Head of caudate nucleus (tissue), 42 donors: ENCODE data around the gene TTLL10.

Experiments used
- DNase-seq, 42 donors: peaks; one replicate each; pipeline versions ENCODE4 v3.0.0 to v3.0.0-alpha.2; 2020 to 2021; ENCODE audit warnings: mixed read lengths in 7 of 42
- intact Hi-C: fragments of 100-400 bp; cut with DNase I; formaldehyde crosslinking; loops from one replicate; pipeline ENCODE4 v1.15.0; 2022

The TTLL10 gene

DNA sequence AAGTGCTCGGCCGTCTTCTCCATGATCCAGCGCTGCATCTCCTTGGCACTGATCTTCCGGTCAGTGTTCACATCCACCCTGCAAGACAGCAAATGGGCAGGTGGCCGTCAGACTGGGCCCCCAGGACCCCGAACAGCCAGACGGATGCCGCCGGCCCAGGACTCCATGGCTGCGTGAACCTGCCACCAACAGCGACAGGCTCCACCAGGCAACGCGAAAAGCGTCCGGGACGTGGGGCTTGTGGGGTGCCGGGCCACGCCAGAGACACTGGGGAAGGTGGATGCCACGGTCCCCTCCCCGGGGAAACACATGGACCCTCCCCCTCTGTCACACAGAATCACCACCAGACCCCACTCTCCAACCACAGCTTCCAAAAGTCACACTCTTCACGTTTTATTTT lies 50.2 kb downstream of the TTLL10 start:
- intact Hi-C loops: no loop called here
- DNase-seq: no peak

- no peak for DNase-seq
- intact Hi-C loops: no loop called here
Measured at GRCh38 chr1:1225238-1225845, 51.7 kb downstream of the TTLL10 start.

GRCh38 chr1:1225913-1226312 lies 52.2 kb downstream of the TTLL10 start:
- intact Hi-C loops: no loop called here
- no peak for DNase-seq

DNA sequence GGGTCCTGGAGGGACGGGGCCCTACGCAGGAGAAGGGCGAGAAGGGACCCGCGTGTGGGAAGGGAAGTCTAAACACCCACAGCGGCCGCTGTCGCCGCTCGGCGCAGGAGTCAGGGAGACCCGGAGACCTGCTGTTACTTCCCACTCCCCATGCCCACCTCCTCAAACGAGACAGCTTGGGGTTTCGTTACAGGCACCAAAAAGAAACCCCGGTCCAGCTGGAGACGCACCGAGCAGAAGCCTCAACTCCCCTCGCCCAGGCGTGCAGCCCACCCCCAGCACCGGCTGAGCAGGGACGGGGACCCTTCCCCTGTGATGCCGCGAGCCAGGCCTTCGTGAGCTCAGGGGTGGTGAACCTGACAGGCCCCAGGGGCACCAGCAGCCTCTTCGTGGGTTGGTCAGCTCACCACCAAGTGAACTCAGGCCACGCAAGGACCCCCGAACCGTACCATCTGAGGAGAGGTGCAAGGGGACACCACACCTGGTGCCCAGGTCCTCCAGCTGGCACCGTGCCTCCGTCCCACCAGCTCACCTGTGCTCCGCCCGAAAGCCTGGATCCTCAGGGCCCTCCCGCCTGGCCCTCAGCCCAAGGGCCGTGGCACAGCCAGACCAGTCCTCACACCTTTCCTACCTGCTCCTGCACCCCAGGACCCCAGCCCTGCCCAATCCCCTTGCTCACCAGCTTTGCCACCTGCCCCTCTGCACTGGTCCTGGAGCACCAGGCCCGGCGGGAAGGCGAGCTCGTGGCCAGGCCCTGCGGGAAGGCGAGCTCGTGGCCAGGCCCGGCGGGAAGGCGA lies 53.1 kb downstream of the TTLL10 start:
- DNase-seq: no peak
- intact Hi-C loops: no loop called here

GRCh38 chr1:1227386-1227785 lies 53.7 kb downstream of the TTLL10 start:
- DNase-seq: no peak
- intact Hi-C loops: no loop called here

- intact Hi-C loops: no loop called here
- DNase-seq: no peak
Measured at GRCh38 chr1:1228187-1228586, 54.5 kb downstream of the TTLL10 start.

GRCh38 chr1:1228596-1229321 lies 55.1 kb downstream of the TTLL10 start:
- intact Hi-C loops: no loop called here
- no peak for DNase-seq

- no peak for DNase-seq
- intact Hi-C loops: loop anchor here (5.0 kb wide), 2 partner anchors 43 to 112 kb away; partner anchors contain the start of genes C1orf159 and UBE2J2
Measured at GRCh38 chr1:1229770-1230169, 56.1 kb downstream of the TTLL10 start.

GRCh38 chr1:1230656-1231399 lies 57.1 kb downstream of the TTLL10 start:
- intact Hi-C loops: loop anchor here (5.0 kb wide), 2 partner anchors 41 to 114 kb away; partner anchors contain the start of genes C1orf159 and UBE2J2
- DNase-seq: peak in 2 of 42 donors; percentile 8 to 15

DNA sequence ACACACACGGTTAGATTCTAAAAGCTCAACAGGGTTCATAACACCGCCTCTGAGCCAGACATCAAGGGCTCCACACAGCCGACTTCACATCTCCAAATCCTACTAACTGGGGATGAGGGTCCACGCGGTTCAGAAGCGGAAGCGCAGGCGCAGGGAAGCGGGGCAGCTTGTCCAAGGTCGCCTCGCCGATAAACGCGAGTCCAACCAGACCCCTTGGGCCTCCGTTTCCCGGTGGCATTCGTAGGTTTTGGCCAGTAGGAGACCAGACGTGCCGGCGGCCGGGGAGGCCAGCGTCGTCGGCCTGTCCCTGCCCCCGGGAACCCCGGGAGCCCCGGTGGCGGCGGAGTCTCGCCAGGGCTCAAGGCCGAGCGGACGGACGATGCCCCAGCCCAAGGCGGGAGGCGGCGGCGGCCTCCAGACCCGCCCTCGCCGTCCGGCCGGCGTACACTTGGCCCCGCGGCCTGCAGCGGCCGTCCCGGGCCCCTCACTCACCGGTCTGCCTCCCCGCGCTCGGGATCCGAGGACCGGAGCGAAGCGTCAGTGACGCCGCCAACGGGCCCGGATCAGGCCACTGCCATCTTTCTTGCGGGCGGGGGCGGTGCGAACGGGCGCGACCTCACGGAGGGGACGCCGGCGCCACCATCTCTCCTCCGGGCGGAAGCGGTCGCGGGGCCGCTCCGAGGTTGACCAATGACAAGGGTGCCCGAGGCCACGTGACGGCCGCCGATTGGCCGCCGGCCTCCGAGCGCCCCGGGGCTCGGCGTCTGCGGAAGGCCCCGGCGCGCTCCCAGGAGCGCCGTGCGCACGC lies 57.9 kb downstream of the TTLL10 start, which contains the start of gene SDF4:
Gene SDF4, minus strand, starts transcription at position 602 of the 808 bp plus-strand sequence. CDS start 3,229 bp downstream, outside the sequence.
- intact Hi-C loops: loop anchor here (5.0 kb wide), 2 partner anchors 41 to 114 kb away; partner anchors contain the start of genes C1orf159 and UBE2J2

GRCh38 chr1:1232208-1232795 lies 58.6 kb downstream of the TTLL10 start, which contains the start of gene B3GALT6:
Gene B3GALT6, plus strand, starts transcription at chr1:1232237. Its CDS starts 42 bp downstream, at chr1:1232279.
- intact Hi-C loops: loop anchor here (5.0 kb wide), 2 partner anchors 40 to 115 kb away; partner anchors contain the start of genes C1orf159 and UBE2J2
- peak in 10 of 42 donors; percentile 29 to 67 (median 52) for DNase-seq

More for the DNA sequence above, 57.9 kb downstream of the TTLL10 start, which contains the start of gene SDF4:
- DNase-seq: peak; percentile 88 to 99 (median 97)

- intact Hi-C loops: loop anchor here (5.0 kb wide), 2 partner anchors 39 to 116 kb away; partner anchors contain the start of genes C1orf159 and UBE2J2
Measured at GRCh38 chr1:1232796-1233566, 59.3 kb downstream of the TTLL10 start.

DNA sequence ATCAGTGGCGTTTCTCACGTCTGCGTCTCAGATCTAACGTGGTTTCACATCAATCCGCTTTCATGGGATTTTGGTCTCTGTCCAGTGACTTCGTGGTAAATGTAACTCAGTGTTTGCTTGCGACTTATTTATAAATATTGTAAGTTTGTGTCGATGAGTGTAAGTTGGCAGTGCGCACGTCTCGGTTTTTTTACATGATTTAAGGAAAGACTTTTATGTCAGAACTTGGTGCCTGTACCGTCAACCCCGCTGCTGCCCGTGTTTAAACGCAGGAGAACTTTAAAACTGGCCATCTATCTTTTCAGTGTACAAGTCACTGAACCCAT lies 59.9 kb downstream of the TTLL10 start:
- no peak for DNase-seq
- intact Hi-C loops: loop anchor here (5.0 kb wide), 2 partner anchors 39 to 116 kb away; partner anchors contain the start of genes C1orf159 and UBE2J2

More at GRCh38 chr1:1232796-1233566, 59.3 kb downstream of the TTLL10 start:
- DNase-seq: peak in 1 of 42 donors; percentile 35

DNA sequence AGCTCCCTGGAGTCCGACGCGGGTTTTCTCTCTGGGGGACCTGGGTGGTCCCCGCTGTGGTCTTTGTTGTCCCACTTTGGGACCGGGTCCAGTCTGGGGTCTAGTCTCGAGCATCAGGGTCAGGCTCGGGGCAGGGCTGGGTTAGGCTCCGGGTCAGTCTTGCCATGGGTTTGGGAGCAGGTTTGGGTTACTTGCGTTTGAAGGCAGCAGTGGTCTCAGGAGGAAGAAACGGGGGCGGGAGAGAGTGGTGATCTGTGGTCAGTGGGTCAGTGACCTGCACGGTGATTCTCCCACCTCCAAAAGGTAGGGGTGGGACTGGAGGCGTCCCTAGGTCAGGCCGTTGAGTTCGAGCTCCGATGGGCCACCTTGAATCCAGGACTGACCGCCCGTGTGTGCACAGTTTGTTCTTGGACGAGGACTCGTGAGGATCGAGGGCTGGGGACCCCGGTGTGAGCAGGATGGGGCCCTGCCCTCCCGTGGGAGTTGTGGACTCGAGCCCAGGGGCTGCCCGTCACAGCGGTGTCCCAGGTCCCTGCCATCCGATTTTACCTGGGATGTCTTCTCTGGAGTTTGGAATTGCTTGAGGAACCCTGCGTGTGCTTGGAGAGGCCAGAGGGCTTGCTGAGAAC lies 60.6 kb downstream of the TTLL10 start:
- intact Hi-C loops: loop anchor here (5.0 kb wide), 2 partner anchors 38 to 117 kb away; partner anchors contain the start of genes C1orf159 and UBE2J2
- DNase-seq: no peak

GRCh38 chr1:1235016-1235744 lies 61.5 kb downstream of the TTLL10 start:
- DNase-seq: no peak
- intact Hi-C loops: no loop called here
